Measurements from ENCODE around the gene TDRD6.

Gene TDRD6

GRCh38 chr6:46719099-46719498 lies 31.4 kb downstream of the TDRD6 start:
- TF ChIP-seq CTCF (conservative IDR thresholded peaks at IDR 0.05; ENCODE audit: low read length) (no peak), EZH2phosphoT487 (IDR thresholded peaks at IDR 0.05; ENCODE audit: borderline replicate concordance) (no peak)
- Histone ChIP-seq H3K27me3 (ENCODE audit: insufficient read depth, low read length, poor library complexity, severe bottlenecking) (no peaks in the 10 kb centered on the region), H3K79me2 (ENCODE audit: insufficient read depth, low read length) (no peaks in the 10 kb centered on the region), H3K4me3 (ENCODE audit: low read length, poor library complexity, severe bottlenecking) (no peak overlapping the region), H3K9me2 (replicated peaks; ENCODE audit: low read depth, low read length) (no peaks in the 10 kb centered on the region), H2AFZ (ENCODE audit: low read length) (no peak overlapping the region), H3F3A (ENCODE audit: low read depth) (no peaks in the 10 kb centered on the region), H3K9me3 (ENCODE audit: insufficient read depth, low read depth, low read length) (no peaks in the 10 kb centered on the region), H3K36me3 (ENCODE audit: insufficient read depth, low read length) (no peaks in the 10 kb centered on the region), H4K20me1 (ENCODE audit: insufficient read depth, low read length, poor library complexity, severe bottlenecking) (no peaks in the 10 kb centered on the region), H3K4me1 (ENCODE audit: insufficient read depth, low read length, poor library complexity, severe bottlenecking) (no peaks in the 10 kb centered on the region), H3K4me2 (ENCODE audit: low read depth, low read length, poor library complexity, severe bottlenecking) (no peak overlapping the region), H3K9ac (ENCODE audit: low read depth, low read length, poor library complexity, severe bottlenecking) (no peak overlapping the region)

GRCh38 chr6:46720401-46720800 lies 32.7 kb downstream of the TDRD6 start:
- Histone ChIP-seq H3K36me3 (ENCODE audit: insufficient read depth, low read length) (no peaks in the 10 kb centered on the region), H3K79me2 (ENCODE audit: insufficient read depth, low read length) (no peaks in the 10 kb centered on the region), H3K4me2 (ENCODE audit: low read depth, low read length, poor library complexity, severe bottlenecking) (no peak overlapping the region), H3K9me2 (replicated peaks; ENCODE audit: low read depth, low read length) (no peaks in the 10 kb centered on the region), H4K20me1 (ENCODE audit: insufficient read depth, low read length, poor library complexity, severe bottlenecking) (no peaks in the 10 kb centered on the region), H3F3A (ENCODE audit: low read depth) (no peaks in the 10 kb centered on the region), H3K4me3 (ENCODE audit: low read length, poor library complexity, severe bottlenecking) (no peak overlapping the region), H3K4me1 (ENCODE audit: insufficient read depth, low read length, poor library complexity, severe bottlenecking) (no peaks in the 10 kb centered on the region), H3K9ac (ENCODE audit: low read depth, low read length, poor library complexity, severe bottlenecking) (no peak overlapping the region), H3K9me3 (ENCODE audit: insufficient read depth, low read depth, low read length) (no peaks in the 10 kb centered on the region), H3K27me3 (ENCODE audit: insufficient read depth, low read length, poor library complexity, severe bottlenecking) (no peaks in the 10 kb centered on the region), H2AFZ (ENCODE audit: low read length) (no peak overlapping the region)
- no peak for TF ChIP-seq EZH2phosphoT487 (IDR thresholded peaks at IDR 0.05; ENCODE audit: borderline replicate concordance)
- no peak for TF ChIP-seq CTCF (conservative IDR thresholded peaks at IDR 0.05; ENCODE audit: low read length)

- Histone ChIP-seq H3K4me3 (ENCODE audit: low read length, poor library complexity, severe bottlenecking) (no peak overlapping the region), H2AFZ (ENCODE audit: low read length) (no peak overlapping the region), H3K9me3 (ENCODE audit: insufficient read depth, low read depth, low read length) (no peaks in the 10 kb centered on the region), H3K79me2 (ENCODE audit: insufficient read depth, low read length) (no peaks in the 10 kb centered on the region), H3F3A (ENCODE audit: low read depth) (no peaks in the 10 kb centered on the region), H3K36me3 (ENCODE audit: insufficient read depth, low read length) (no peaks in the 10 kb centered on the region), H4K20me1 (ENCODE audit: insufficient read depth, low read length, poor library complexity, severe bottlenecking) (no peaks in the 10 kb centered on the region), H3K4me2 (ENCODE audit: low read depth, low read length, poor library complexity, severe bottlenecking) (no peak overlapping the region), H3K9me2 (replicated peaks; ENCODE audit: low read depth, low read length) (no peaks in the 10 kb centered on the region), H3K9ac (ENCODE audit: low read depth, low read length, poor library complexity, severe bottlenecking) (no peak overlapping the region), H3K27me3 (ENCODE audit: insufficient read depth, low read length, poor library complexity, severe bottlenecking) (no peaks in the 10 kb centered on the region), H3K4me1 (ENCODE audit: insufficient read depth, low read length, poor library complexity, severe bottlenecking) (no peaks in the 10 kb centered on the region)
- TF ChIP-seq EZH2phosphoT487 (IDR thresholded peaks at IDR 0.05; ENCODE audit: borderline replicate concordance) = no peak
- TF ChIP-seq CTCF (conservative IDR thresholded peaks at IDR 0.05; ENCODE audit: low read length) = no peak
These were observed 42.2 kb downstream of the TDRD6 start for GRCh38 chr6:46729787-46730326.
